Cerebellar nuclear complex (tissue), 1 donor: ENCODE measurements around the gene MPND.

Experiments used
- DNase-seq, 2 experiments: peaks; one replicate each; lab custom pipeline; 2025; lab: John Stamatoyannopoulos, UW

MPND gene, protein sequence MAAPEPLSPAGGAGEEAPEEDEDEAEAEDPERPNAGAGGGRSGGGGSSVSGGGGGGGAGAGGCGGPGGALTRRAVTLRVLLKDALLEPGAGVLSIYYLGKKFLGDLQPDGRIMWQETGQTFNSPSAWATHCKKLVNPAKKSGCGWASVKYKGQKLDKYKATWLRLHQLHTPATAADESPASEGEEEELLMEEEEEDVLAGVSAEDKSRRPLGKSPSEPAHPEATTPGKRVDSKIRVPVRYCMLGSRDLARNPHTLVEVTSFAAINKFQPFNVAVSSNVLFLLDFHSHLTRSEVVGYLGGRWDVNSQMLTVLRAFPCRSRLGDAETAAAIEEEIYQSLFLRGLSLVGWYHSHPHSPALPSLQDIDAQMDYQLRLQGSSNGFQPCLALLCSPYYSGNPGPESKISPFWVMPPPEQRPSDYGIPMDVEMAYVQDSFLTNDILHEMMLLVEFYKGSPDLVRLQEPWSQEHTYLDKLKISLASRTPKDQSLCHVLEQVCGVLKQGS

DNA sequence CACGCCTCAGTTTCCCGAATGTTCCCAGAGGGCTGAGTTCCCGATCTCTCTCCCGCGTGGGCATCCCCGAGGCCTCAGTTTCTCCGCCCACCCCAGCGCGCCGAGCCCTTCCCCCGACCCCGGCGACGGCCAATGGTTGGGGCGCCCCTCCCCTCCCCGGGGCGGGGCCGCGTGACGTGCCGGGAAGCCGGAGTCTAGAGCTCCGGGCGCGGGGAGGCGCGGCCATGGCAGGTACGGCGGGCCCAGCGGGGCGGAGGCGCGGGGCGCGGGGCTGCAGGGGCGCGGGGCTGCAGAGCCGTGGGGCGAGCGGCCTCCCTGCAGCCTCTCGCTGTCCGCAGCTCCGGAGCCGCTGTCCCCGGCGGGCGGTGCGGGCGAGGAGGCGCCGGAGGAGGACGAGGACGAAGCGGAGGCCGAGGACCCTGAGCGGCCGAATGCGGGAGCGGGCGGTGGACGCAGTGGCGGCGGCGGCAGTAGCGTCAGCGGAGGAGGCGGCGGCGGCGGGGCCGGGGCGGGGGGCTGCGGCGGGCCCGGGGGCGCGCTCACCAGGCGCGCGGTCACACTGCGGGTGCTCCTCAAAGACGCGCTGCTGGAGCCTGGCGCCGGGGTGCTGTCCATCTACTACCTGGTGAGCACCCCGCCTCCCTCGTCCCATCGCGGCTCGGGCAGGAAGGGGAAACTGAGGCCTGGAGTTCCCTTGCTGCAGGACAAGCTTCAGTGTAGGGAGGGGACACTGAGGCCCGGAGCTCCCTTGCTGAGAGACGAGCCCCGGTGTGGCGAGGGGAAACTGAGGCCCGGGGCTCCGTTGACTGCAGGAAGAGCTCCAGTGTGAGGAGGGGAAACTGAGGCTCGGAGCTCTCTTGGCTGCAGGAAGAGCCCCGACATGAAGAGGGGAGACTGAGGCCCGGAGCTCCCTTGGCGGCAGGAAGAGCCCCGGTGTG, at the start of gene MPND:
Gene MPND, plus strand, starts transcription at position 193 of the 938 bp plus-strand sequence. Its CDS starts 32 bp downstream, at position 225.
- peak; percentile 49 to 68 for DNase-seq

DNA sequence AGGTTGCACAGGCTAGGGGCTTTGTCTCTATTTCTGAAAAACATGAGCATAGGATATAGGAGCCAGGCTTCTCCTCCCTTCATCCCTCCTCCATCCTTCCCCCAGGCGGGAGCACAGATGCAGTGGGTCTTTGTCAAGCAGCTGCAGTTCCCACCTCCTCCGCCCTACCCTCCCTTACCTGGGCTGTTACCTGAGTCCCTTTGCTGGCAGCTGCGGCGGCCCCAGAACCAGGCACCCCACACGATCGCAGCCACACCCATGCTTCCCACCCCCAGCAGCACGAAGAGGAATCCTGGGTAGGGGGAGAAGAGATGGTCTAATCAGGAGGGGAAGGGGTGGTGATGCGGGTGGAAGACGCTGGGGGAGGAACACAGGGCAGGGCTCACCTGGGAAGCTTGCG, 49.0 kb upstream of the MPND start:
- no peak for DNase-seq

- no peak for DNase-seq
These were observed 47.2 kb upstream of the MPND start for GRCh38 chr19:4295972-4296771.

- DNase-seq, result no peak
These were observed 45.2 kb upstream of the MPND start for GRCh38 chr19:4297901-4298809.

DNA sequence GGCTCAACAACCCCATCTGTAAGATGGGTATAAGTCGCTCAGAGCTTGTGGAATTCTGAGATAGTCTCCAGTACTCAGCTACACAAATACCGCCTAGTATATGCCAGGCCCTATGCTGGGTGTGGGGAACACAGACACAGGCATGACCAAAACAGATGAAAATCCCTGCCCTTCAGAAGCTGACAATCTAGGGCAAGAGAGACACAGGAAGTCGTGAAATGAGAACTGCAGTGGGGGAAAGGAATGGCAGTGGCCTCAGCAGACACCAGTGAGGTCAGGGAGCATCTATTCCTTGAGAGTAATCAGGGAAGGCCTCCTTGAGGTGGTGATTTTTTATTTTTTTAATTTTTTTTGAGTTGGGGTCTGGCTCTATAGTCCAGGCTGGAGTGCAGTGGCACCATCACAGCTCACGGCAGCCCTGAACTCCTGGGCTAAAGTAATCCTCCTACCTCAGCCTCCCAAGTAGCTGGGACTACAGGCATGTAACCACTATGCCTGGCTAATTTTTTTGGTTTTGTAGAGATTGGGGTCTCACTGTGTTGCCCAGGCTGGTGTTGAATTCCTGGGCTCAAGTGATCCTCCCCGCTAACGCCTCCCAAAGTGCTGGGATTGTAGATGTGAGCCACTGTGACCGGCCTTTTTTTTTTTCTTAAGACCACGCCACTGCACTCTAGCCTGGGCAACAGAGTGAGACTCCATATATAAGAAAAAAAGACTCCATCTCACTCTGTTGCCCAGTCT, 44.4 kb upstream of the MPND start:
- no peak for DNase-seq

DNA sequence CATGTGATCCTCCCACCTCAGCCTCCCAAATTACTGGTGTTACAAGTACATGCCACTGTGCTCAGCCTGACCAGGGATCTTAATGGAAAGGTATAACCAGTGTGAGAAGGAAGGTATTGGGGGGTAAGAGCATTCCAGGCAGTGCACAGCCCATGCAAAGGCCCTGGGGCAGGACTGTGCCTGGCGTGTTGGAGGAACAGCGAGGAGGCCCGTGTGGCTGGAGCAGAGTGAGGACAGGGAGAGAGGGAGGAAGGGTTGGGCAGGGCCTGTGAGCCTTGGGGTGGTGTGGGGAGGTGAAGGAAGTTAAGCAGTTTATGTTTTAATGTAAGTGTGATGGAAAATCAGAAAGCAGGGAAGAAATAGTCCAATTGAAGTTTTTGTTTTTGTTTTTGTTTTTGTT, 42.8 kb upstream of the MPND start:
- no peak for DNase-seq

DNA sequence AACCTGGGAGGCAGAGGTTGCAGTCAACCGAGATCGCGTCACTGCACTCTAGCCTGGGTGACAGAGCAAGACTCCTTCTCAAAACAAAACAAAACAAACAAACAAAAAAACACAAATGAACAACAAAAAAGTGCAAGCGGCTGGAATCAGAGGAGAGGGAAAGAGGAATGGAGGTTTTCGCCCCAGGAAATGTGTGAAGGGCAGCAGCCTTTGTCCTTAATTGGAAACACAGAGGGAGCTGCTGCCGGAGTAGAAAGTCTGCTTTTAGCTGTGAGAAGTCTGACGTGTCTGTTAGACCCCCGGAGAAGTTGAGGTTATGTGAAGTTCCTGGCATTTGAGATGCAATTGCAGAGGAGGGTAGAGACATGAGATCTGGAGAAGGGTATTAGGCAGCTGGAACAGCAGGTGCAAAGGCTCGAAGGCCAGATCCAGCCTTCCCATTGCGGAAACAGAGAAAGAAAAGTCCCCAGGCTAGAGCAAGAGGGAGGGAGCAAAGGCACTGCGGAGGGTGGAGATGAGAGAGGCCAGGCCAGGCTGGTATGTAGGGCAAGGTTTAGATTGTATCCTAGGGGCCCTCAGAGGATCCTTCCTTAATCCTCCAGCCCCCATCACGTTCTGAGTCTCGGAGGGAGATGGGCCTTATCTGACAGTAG, 41.6 kb upstream of the MPND start:
- no peak for DNase-seq

- DNase-seq, result no peak
These were observed 41.1 kb upstream of the MPND start, which contains the start of gene TMIGD2 for GRCh38 chr19:4302243-4302640. TSS of gene TMIGD2 (minus strand) at chr19:4302389. CDS start at chr19:4302385, 4 bp downstream.

DNA sequence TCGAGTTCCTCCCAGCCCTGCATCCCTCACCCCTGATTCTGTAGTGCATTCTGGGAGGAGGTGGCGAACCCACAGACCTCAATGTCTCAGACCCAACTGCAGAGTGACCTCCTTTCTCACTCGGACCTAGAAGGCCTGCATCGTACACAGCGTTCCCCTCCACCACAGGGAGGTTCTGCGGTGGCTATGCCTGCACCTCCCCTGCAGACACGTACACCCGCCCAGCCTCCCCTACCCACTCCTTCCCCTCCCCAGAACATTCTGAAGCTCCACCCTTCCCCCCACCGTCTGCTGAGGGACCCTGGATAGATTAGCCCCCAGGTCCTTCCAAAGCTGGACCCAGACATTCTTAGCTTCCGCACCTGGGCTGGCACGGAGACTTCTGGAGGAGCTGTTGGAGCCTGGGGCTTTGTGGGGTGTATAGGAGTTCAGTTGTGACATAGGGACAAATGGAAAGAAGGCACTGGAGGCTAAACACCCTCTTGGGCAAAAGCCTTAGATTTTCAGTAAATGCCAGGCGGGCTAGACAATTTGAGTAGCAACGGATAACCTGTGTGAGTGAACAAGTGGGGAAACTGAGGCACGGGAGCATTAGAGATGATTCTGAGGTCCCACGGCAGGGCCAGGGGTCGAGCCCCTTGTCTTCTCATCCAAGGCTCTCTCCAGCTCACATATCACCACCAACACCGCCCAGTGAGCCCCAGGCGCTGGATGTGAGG, 39.4 kb upstream of the MPND start:
- DNase-seq, result no peak

GRCh38 chr19:4304538-4305256, 38.7 kb upstream of the MPND start, which contains the start of gene FSD1:
TSS of gene FSD1 (plus strand) at chr19:4304598. CDS start at chr19:4304747, 149 bp downstream.
- no peak for DNase-seq

DNA sequence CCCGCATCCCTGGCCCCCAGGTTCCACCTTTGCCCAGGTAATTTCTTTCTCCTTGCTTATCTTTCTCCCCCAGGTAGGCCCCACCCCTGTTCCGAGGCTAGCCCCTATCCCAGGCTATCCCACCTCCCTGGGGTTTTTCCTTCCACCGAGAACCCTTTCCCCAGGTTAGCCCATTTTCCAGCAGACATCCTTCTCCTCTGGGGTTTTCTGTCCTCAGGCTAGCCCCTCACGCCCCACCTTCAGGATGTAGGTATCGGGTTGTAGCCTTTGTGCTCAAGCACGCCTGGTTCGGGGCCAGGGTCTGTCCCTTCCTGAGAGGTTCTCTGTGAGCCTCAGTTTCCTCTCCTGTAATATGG, 38.1 kb upstream of the MPND start:
- no peak for DNase-seq

DNA sequence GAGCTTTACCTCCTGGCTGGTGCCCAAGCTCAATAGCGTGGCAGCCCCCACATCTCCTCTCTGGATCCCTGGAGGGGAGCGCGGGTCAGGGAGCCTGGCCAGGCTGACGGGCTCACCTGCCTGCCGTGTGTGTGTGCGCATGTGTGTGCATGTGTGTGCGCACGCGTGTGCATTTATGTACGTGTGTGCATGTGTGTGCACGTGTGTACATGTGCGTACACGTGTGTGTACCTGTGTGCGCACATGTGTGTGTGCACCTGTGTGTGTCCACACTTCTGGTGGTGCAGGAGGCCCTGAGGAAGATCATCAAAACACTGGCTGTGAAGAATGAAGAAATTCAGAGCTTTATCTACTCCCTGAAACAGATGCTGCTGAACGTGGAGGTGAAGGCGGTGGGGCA, 37.7 kb upstream of the MPND start:
- no peak for DNase-seq

- DNase-seq, result no peak
These were observed 32.9 kb upstream of the MPND start for GRCh38 chr19:4310247-4311121.

DNA sequence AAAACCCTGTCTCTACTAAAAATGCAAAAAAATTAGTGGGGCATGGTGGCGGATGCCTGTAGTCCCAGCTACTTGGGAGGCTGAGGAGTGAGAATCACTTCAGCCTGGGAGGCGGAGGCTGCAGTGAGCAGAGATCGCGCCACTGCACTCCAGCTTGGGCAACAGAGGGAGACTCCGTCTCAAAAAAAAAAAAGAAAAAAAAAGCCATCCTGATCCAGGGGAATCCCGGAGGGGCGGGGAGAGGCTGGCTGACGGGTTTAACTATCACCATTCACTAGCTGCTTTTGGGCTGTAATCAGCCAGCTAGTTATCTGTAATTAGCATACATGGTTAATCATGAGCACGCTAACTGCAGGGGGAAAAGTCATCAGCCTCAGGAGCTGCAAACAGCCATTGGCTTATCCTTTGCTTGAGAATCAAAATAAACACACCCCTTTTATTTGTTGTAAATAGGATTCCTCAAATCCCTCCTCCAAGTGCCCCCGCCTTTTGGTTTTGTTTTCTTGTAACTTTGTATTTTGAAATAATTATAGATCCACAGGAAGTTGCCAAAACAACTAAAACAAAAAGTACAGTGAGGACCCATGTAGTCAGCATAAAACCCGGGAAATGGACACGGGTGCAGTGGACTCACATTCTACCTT, 29.4 kb upstream of the MPND start:
- no peak for DNase-seq

GRCh38 chr19:4316956-4317355, 26.4 kb upstream of the MPND start:
- DNase-seq, result no peak

DNA sequence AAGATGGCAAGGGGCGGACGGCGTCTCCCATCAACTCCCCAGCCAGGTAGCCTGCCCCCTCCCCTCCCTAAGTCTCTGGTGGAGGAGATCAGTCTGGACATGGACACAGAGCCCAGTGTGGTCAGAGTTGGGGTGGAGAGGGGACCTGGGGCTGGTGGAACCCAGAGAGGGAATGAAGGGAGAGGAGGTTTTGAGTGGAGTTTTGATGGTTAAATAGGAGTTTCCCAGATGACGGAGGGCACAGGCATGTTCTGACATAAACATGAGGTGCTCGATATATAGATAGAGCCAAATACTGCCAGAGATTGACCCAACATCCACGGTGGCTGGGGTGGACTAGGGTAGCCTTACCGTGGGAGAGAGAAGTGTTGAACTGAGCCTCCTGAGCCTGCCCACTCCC, 24.9 kb upstream of the MPND start:
- DNase-seq, result no peak
